ENCODE results near the gene ZNF549. TPM values are rescaled to one million over a fixed set of nuclear protein-coding genes. Genes with fewer than 3 reads are reported as not detected.

Gene ZNF549
- total RNA-seq, 1 experiment from 2014 or later: 11.6 TPM

GRCh38 chr19:57587529-57587928 is 60.4 kb downstream of the ZNF549 start:
- H4K8ac ChIP-seq (replicated peaks; ENCODE audit: insufficient read length, low read depth, low read length): no peak overlapping the region
- H4K91ac ChIP-seq (ENCODE audit: insufficient read length, low read depth, low read length): no peak overlapping the region
- WGBS (ENCODE audit: extremely low coverage, insufficient read length, low lambda C conversion rate): no CpG with 5 or more reads among the region's 1 CpG
- peaks cover 85 to 88% (median 87%) of the 10 kb centered on the region in 3 experiments for H3K36me3 Mint-ChIP-seq (ENCODE audit: insufficient read depth in 1 of 3, low read depth in 3 of 3)
- H2BK5ac ChIP-seq (ENCODE audit: insufficient read length, low read length): no peak overlapping the region
- no peak overlapping the region for H2AFZ ChIP-seq (ENCODE audit: low read length)
- H3K56ac ChIP-seq (ENCODE audit: insufficient read length, low read depth, low read length): no peak overlapping the region
- no peak overlapping the region for H3K27ac Mint-ChIP-seq
- H3K9me3 ChIP-seq (ENCODE audit: control insufficient read depth, low read depth, low read length): peaks cover 45% of the 10 kb centered on the region
- H3K27me3 ChIP-seq (ENCODE audit: insufficient read depth, low read length): no peaks in the 10 kb centered on the region
- H3K18ac ChIP-seq (ENCODE audit: insufficient read length, low read depth, low read length): no peak overlapping the region
- no peak overlapping the region for H2BK120ac ChIP-seq (ENCODE audit: low read depth, low read length, poor library complexity, severe bottlenecking)
- H3K27me3 Mint-ChIP-seq (ENCODE audit: low read depth): peaks cover 12% of the 10 kb centered on the region
- H3K4me2 ChIP-seq (ENCODE audit: insufficient read depth, insufficient read length, low read length): no peak overlapping the region
- H3K23me2 ChIP-seq (ENCODE audit: insufficient read length, low read depth, low read length, poor library complexity, severe bottlenecking): peaks cover 9% of the 10 kb centered on the region
- H3K79me1 ChIP-seq (ENCODE audit: insufficient read depth, low read depth, low read length, poor library complexity, severe bottlenecking): peaks cover 11% of the 10 kb centered on the region
- no peak overlapping the region for H2BK15ac ChIP-seq (ENCODE audit: low read depth, low read length)
- H3K14ac ChIP-seq (ENCODE audit: insufficient read depth, low read length): no peak overlapping the region
- H3T11ph ChIP-seq (ENCODE audit: low read length): no peak overlapping the region
- H3K4me1 ChIP-seq (ENCODE audit: insufficient read depth, low read length): peaks cover 6% of the 10 kb centered on the region
- peaks cover 88 to 92% of the 10 kb centered on the region in 2 experiments for H3K9me3 Mint-ChIP-seq
- no peak for TF ChIP-seq CTCF (conservative IDR thresholded peaks at IDR 0.05)
- H3K4ac ChIP-seq (ENCODE audit: low read depth, low read length): no peak overlapping the region
- H4K5ac ChIP-seq (ENCODE audit: insufficient read length, low read depth, low read length): no peak overlapping the region
- H3K79me2 ChIP-seq (ENCODE audit: insufficient read depth, low read length): peaks cover 14% of the 10 kb centered on the region
- H4K20me1 ChIP-seq (ENCODE audit: control insufficient read depth, insufficient read depth, insufficient read length): no peaks in the 10 kb centered on the region
- no peak for DNase-seq
- no peak overlapping the region; a peak in 1 of 5 replicates for H3K4me3 Mint-ChIP-seq
- no peak overlapping the region for H3K9ac ChIP-seq (ENCODE audit: extremely low read depth, insufficient read length, low read length)
- H2AK5ac ChIP-seq (ENCODE audit: insufficient read length, low read length): no peak overlapping the region
- H3K27ac ChIP-seq (ENCODE audit: insufficient read length, low read depth, low read length): no peak overlapping the region
- H3K4me1 Mint-ChIP-seq: peaks cover 0 to 10% of the 10 kb centered on the region in 2 experiments; a peak in 2 of 4 replicates
- no peak overlapping the region for H3K23ac ChIP-seq (ENCODE audit: insufficient read length, low read depth, low read length)
- H2BK20ac ChIP-seq (ENCODE audit: low read depth, low read length, poor library complexity, severe bottlenecking): no peak overlapping the region
- H2BK12ac ChIP-seq (ENCODE audit: insufficient read length, low read depth, low read length): no peak overlapping the region

All from H9 (cell line).